ES-I3 (cell line): Measurements from ENCODE around the gene ZNF559.
"Not testable (repeated sequence)": the region's sequence is repeated elsewhere in the genome, so short reads cannot be mapped to it uniquely, and the experiment has no call there.

Experiments used
- H3K36me3 ChIP-seq: 2 replicates; pipeline ENCODE4 v1.6.1; 2013; ENCODE audit warnings: mild to moderate bottlenecking, low read length, control low read depth, moderate library complexity; ENCODE audit not compliant: insufficient read depth
- H3K4me1 ChIP-seq: 2 replicates; pipeline ENCODE4 v1.6.1; 2013; ENCODE audit warnings: mild to moderate bottlenecking, control low read depth, low read length; ENCODE audit not compliant: insufficient read depth
- H3K9ac ChIP-seq: 2 replicates; pipeline ENCODE4 v1.6.1; 2013; ENCODE audit warnings: low read depth, mild to moderate bottlenecking, low read length, moderate library complexity
- H3K9me3 ChIP-seq: 2 replicates; pipeline ENCODE4 v1.6.1; 2013; ENCODE audit warnings: mild to moderate bottlenecking, low read length, moderate library complexity; ENCODE audit not compliant: control insufficient read depth, insufficient read depth

Gene ZNF559

DNA sequence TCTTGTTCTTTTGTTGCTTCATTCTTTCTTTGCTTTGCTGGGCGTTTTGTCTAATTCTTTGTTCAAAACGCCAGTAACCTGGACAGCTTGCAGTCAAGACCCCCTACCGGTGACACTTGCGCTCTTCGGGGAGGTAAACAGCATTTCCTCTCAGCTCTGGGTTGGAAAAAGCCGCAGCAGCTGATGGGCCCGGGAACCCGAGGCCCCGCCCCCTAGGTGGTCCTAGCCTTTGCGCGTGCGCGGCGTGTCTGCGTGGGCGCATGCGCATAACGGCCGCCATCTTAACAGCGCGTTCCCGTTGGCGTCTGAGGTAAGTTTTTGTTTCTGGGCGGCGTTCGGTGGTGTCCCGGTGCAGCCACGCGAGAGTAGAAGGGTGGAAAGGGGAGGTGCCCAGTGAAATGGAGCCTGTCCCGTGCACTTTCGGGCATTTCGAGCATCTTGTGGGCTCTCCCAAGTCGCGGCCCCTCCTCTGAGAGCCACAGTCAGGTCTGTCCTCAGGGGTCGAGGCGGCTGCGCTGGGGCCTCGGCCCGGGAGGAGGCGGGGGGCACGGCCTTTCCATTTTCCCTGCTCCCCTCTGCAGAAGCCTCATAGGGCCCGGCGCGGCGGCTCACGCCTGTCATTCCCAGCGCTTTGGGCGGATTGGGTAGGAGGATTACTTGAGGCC lies at the start of gene ZNF559:
Gene ZNF559, plus strand, starts transcription at position 261 of the 665 bp plus-strand sequence. CDS start 14,371 bp downstream, outside the sequence.
- H3K9me3 ChIP-seq: no peaks in the 10 kb centered on the region; the same call in none of the 2 replicates
- peaks cover 2% of the 10 kb centered on the region; the same call in 1 of the 2 replicates for H3K36me3 ChIP-seq
- no peaks in the 10 kb centered on the region for H3K4me1 ChIP-seq
- H3K9ac ChIP-seq: peak within 1 kb of the TSS; percentile 94

DNA sequence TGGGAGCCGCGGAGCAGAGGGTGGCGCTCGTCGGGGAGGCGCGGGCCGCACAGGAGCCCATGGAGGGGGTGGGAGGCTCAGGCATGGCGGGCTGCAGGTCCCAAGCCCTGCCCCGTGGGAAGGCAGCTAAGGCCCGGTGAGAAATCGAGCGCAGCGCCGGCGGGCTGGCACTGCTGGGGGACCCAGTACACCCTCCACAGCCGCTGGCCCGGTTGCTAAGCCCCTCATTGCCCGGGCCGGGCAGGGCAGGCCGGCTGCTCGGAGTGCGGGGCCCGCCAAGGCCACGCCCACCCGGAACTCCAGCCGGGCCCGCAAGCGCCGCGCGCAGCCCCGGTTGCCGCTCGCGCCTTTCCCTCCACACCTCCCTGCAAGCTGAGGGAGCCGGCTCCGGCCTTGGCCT lies 40.5 kb upstream of the ZNF559 start:
- H3K9ac ChIP-seq, H3K9me3 ChIP-seq, H3K36me3 ChIP-seq, H3K4me1 ChIP-seq: not testable (repeated sequence)

DNA sequence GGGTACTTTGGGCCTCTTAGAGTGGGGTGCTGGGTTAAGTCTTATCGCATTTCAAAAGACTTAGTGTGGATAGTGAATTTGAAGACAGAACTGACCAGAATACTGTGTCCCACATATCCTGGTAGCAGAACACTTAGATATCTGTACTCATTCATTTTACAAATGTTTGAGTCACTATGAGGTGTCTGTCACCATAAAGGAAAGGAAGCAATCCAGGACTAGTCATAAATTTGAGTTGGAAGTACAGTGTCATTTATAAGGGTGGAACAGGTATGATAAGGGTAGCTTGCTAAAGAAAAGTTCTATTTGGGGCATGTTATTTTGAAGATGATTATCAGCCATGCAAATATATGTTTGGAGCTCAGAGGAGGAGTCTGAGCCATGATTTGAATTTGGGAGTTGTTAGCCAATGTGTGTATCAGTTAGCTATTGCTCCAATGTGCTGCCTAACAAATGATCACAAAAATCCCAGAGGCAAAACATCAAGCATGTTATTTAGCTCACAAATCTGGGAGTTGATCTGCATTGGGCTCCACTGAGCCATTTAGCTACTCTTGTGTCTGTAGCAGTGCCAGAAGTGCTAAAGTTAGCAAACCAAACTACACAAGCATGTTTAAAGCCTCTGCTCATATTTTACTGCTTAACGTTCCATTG lies 34.6 kb upstream of the ZNF559 start:
- Histone ChIP-seq H3K36me3 (peaks cover 5% of the 10 kb centered on the region; the same call in 1 of the 2 replicates), H3K4me1 (no peaks in the 10 kb centered on the region), H3K9ac (no peak overlapping the region), H3K9me3 (peaks cover 4% of the 10 kb centered on the region)

DNA sequence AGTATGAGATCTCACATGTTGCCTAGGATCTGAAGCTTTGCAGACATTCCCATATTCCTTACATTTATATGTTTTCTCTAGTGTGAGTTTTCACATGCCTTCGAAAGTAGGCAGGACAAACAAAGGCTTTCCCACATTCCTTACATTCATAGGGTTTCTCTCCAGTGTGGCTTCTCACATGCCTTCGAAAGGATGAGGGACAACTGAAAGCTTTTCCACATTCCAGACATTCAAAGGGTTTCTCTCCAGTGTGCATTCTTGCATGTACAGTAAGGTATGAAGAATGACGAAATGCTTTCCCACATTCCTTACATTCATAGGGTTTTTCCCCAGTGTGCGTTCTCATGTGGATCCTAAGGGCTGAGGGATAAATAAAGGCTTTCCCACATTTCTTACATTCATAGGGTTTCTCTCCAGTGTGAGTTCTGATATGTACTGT lies 28.5 kb upstream of the ZNF559 start:
- peaks cover 20% of the 10 kb centered on the region; the same call in 1 of the 2 replicates for H3K36me3 ChIP-seq
- no peak overlapping the region for H3K9ac ChIP-seq
- H3K9me3 ChIP-seq: peaks cover 25% of the 10 kb centered on the region
- H3K4me1 ChIP-seq: no peaks in the 10 kb centered on the region

DNA sequence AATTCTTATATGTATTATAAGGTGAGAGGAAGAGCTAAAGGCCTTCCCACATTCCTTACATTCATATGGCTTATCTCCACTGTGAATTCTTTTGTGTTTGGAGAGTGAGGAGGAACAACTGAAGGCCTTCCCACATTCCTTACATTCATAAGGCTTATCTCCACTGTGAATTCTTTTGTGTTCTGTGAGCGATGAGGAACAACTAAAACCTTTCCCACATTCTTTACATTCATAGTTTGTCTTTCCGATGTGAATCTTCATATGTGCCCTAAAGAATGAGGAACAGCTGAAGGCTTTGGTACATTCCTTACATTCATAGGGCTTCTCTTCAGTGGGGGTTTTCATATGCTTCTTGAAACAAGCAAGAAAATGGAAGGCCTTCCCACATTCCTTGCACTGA lies 27.6 kb upstream of the ZNF559 start:
- peaks cover 20% of the 10 kb centered on the region; the same call in 1 of the 2 replicates for H3K36me3 ChIP-seq
- H3K9me3 ChIP-seq: peaks cover 23% of the 10 kb centered on the region
- no peak overlapping the region for H3K9ac ChIP-seq
- no peaks in the 10 kb centered on the region for H3K4me1 ChIP-seq

DNA sequence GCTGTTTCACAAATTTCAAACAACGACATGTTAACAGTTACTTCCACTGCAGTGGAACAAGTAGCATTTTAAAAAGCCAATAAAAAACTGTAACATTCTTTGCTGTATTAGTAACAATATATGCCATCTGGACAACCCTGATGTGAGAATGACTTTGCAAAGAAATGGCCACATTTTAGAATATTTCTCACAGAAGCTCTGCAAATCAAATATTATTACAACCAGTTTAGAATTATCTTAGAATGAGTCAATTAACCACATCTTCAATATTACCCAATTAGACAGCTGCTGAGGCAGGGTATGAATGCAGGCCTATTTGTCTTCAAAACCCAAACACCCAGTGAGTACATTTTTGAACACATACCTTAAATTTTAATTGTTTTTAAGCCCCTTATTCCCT lies 17.5 kb upstream of the ZNF559 start:
- Histone ChIP-seq H3K36me3 (no peaks in the 10 kb centered on the region), H3K4me1 (no peaks in the 10 kb centered on the region), H3K9ac (no peak overlapping the region), H3K9me3 (peaks cover 3% of the 10 kb centered on the region)

DNA sequence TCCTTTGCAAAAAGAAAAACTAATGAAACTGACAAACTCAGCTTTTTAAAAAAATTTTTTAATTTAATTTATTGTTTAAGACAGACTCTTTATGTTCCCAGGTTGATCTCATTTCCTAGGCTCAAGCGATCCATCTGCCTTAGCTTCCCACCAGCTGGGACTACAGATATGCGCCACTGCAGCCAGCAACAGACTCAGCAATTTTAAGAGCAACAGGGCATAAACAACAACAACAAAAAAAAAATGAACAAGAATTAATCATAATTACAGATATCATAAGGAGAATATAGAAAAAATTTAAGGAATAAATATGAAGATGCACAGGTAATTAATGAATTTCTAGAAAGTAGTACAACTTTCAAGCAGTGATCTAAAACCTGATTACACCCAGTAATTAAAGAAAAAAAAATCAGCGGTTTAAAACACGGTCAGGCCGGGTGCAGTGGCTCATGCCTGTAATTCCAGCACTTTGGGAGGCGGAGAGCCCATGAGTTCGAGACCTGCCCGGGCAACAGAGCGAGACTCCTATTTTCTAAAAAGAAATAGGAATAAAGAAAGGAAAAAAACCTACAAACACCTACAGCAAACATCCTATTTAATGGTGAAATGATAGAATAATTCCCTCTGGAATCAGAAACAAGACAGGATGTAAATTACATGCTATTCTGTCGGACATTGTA lies 15.7 kb upstream of the ZNF559 start:
- no peaks in the 10 kb centered on the region; the same call in 1 of the 2 replicates for H3K9me3 ChIP-seq
- no peaks in the 10 kb centered on the region for H3K4me1 ChIP-seq
- no peaks in the 10 kb centered on the region for H3K36me3 ChIP-seq
- peak overlapping the region; percentile 86; the same call in 1 of the 2 replicates for H3K9ac ChIP-seq

DNA sequence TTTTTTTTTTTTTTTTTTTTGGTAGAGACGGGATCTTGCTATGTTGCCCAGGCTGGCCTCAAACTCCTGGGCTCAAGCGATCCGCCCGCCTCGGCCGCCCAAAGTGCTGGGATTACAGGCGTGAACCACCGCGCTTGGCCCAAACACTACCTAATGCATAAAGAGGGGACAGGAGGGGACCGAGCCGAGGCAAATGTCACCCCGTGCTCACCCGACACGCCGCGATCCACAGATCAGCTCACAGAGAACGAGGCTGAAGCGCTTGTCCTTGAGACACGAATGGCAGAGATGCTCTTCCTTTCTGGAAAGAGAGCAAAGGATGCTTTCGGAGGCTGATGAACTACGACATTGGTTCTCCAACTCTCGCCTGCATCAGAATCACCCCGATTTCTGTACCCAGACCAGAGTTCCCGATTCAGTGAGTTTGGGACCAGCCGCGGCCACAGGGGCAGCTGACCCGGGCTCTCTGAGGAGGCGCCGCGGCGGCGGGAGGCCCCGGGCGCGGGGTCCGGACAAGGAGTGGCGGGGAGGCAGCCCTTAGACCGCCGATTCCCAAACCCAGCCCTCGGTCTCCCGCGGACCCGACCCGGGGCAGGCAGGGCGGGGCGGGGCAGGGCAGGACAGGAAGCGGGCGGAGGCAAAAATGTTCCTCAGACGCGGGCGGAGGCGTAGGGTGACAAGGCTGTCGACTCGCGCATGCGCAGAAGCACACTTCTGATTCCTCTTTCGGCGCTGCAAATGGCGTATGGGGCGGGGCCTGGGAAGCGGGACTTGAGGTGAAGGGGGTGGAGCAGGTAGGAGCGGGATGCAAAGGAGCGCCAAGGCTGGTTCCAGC lies 14.6 kb upstream of the ZNF559 start, which contains the start of gene ZNF699:
Gene ZNF699, minus strand, starts transcription at position 700 of the 835 bp plus-strand sequence. CDS start 4,719 bp downstream, outside the sequence.
- H3K9ac ChIP-seq: peak within 1 kb of the TSS; percentile 86
- H3K4me1 ChIP-seq: no peaks in the 10 kb centered on the region
- H3K36me3 ChIP-seq: no peaks in the 10 kb centered on the region
- H3K9me3 ChIP-seq: no peaks in the 10 kb centered on the region

DNA sequence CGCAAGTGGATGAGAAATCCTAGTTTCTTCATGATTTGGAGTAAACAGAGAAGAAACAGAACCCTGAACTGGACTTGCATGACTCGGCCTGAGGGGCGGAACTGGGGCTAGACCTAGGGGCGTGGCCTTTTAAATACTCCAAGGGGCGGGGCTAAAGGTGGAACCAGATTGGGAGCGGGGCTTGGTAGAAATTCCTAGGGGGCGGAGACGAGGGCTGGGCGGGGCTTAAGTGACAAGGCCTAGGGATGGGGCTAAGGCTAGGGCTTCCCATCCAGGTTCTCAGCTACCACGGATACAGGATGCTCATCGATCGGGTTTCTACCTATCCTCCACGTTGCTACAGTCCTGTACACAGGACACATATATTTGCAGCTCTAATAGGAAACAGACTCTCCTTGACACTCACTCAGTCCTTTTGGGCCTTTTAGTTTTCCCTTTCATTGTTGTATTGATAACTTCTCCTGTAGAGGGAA lies 14.0 kb upstream of the ZNF559 start:
- H3K9me3 ChIP-seq: no peaks in the 10 kb centered on the region
- no peaks in the 10 kb centered on the region for H3K36me3 ChIP-seq
- no peaks in the 10 kb centered on the region for H3K4me1 ChIP-seq
- peak overlapping the region; percentile 86 for H3K9ac ChIP-seq

DNA sequence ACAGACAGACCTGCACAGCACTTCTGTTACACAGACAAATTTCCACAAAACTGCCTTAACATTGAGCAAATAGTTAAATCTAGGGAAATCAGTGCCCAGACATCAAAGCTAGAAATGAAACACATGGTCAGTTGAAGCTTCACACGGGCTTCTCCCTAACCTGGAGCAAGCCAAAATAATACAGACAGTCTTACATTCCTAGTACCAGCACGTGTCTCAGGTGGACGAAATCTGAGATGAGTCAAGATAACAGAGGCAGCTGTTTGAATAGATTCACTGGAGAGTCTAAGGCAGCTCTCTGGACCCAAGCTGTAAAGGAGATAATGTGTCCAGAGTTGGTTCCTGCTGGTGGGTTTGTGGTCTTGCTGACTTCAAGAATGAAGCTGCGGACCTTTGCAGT lies 10.2 kb upstream of the ZNF559 start:
- H3K4me1 ChIP-seq: no peaks in the 10 kb centered on the region
- no peaks in the 10 kb centered on the region for H3K9me3 ChIP-seq
- H3K9ac ChIP-seq: no peak overlapping the region
- H3K36me3 ChIP-seq: no peaks in the 10 kb centered on the region

DNA sequence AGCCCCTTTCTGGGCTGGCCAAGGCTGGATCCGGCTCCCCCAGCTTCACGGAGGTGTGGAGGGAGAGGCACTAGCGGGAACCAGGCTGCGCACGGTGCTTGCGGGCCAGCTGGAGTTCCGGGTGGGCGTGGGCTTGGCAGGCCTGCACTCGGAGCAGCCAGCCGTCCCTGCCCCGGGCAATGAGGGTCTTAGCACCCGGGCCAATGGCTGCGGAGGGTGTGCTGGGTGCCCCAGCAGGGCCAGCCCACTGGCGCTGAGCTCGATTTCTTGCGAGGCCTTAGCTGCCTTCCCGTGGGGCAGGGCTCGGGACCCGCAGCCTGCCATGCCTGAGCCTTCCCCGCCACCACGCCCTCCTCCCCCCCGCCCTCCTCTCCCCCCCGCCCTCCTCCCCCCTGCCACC lies 2.6 kb upstream of the ZNF559 start:
- Histone ChIP-seq H3K9me3 (no peaks in the 10 kb centered on the region; the same call in 1 of the 2 replicates), H3K4me1 (no peaks in the 10 kb centered on the region), H3K9ac (no peak overlapping the region), H3K36me3 (no peaks in the 10 kb centered on the region)

DNA sequence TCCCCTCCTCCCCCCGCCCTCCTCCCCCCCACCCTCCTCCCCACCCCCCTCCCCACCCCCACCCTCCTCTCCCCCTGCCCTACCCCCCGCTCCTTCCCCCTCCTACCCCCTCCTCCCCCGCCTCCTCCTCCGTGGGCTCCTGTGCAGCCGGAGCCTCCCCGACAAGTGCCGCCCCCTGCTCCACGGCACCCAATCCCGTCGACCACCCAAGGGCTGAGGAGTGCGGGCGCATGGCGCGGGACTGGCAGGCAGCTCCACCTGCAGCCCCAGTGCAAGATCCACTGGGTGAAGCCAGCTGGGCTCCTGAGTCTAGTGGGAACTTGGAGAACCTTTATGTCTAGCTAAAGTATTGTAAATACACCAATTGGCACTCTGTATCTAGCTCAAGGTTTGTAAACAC lies 2.2 kb upstream of the ZNF559 start:
- not testable (repeated sequence) for H3K36me3 ChIP-seq, H3K4me1 ChIP-seq, H3K9me3 ChIP-seq, H3K9ac ChIP-seq

DNA sequence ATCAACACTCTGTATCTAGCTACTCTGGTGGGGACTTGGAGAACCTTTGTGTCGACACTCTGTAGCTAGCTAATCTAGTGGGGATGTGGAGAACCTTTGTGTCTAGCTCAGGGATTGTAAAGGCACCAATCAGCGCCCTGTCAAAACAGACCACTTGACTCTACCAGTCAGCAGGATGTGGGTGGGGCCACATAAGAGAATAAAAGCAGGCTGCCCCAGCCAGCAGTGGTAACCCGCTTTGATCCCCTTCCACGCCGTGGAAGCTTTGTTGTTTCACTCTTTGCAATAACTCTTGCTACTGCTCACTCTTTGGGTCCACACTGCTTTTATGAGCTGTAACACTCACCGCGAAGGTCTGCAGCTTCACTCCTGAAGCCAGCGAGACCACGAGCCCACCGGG lies 1.8 kb upstream of the ZNF559 start:
- H3K36me3 ChIP-seq, H3K9ac ChIP-seq, H3K4me1 ChIP-seq, H3K9me3 ChIP-seq: not testable (repeated sequence)

DNA sequence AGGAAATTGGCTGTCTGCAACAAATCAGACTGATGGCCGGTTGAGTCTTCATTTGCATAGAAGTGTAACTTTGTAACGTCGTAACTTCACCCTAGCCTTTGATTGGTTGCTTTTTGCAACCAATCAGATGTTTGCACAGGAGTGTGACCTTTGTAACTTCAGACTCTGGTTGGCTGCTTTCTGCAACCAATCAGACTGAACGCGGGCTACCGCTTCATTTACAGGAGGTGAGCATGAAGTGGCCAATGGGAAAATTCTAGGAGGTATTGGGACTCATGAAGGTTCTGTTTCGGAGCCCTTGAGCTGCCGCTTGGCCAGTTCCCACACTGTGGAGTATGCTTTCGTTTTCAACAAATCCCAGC lies 441 bp upstream of the ZNF559 start:
- Histone ChIP-seq H3K9ac (peak overlapping the region; percentile 94; the same call in 1 of the 2 replicates), H3K9me3 (no peaks in the 10 kb centered on the region; the same call in 1 of the 2 replicates), H3K36me3 (peaks cover 2% of the 10 kb centered on the region; the same call in 1 of the 2 replicates), H3K4me1 (no peaks in the 10 kb centered on the region)
